ENCODE results near the gene DSCAM. TPM values are rescaled to one million over a fixed set of nuclear protein-coding genes. Genes with fewer than 3 reads are reported as not detected.

The DSCAM gene
- total RNA-seq, 4 donors from 2014 or later, result not detected

DNA sequence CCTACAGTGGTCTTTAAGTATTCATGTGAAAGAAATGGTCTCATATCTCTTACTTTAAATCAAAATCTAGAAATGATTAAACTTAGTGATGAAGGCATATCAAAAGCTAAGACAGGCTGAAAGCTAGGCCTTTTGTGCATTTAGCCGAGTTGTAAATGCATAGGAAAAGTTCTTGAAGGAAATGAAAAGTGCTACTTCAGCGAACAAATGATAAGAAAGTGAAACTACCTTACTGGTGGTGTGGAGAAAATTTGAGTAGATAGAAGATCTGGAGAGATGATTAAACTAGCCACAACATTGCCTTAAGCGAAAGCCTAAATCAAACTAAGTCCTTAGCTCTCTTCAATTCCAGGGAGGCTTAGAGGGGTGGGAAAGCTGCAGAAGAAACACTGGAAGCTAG is 147.6 kb downstream of the DSCAM start:
- intact Hi-C loops (cut with DNase I; ENCODE audit: low total_unique reads), result no loop called here
- 87% methylated on average over 3 of the region's 3 CpGs for WGBS, 2 donors
- H3K4me3 ChIP-seq (ENCODE audit: low read depth, poor library complexity, severe bottlenecking), result no peak overlapping the region
- TF ChIP-seq POLR2A (IDR thresholded peaks at IDR 0.05), result no peak
- TF ChIP-seq, protein P1, sequence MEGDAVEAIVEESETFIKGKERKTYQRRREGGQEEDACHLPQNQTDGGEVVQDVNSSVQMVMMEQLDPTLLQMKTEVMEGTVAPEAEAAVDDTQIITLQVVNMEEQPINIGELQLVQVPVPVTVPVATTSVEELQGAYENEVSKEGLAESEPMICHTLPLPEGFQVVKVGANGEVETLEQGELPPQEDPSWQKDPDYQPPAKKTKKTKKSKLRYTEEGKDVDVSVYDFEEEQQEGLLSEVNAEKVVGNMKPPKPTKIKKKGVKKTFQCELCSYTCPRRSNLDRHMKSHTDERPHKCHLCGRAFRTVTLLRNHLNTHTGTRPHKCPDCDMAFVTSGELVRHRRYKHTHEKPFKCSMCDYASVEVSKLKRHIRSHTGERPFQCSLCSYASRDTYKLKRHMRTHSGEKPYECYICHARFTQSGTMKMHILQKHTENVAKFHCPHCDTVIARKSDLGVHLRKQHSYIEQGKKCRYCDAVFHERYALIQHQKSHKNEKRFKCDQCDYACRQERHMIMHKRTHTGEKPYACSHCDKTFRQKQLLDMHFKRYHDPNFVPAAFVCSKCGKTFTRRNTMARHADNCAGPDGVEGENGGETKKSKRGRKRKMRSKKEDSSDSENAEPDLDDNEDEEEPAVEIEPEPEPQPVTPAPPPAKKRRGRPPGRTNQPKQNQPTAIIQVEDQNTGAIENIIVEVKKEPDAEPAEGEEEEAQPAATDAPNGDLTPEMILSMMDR (IDR thresholded peaks at IDR 0.05), result no peak
- DNase-seq (ENCODE audit: low spot score in 2 of 2), result no peak

DNA sequence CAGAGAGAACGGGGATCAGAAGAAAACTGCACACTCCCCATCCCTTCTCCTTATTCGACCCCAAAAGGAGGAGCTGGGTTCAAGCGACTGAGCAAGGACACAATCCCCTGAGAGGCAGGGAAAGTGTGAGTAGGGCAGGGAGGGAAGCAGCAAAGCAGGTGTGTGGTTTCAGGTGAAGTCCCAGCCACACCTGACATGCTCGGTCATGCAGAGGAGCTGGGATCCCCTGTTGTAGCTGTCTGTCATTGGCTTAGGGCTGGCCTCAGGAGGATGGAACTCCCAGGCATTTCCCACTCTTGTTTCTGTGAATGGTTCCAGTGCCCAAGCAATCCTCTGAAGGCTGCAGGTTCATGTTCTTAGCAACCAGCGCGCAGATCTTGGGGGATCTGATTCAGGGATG is 150.7 kb downstream of the DSCAM start:
- WGBS, 2 donors, result 67 to 72% methylated on average over 6 of the region's 6 CpGs
- DNase-seq (ENCODE audit: low spot score in 2 of 2), result no peak
- intact Hi-C loops (cut with DNase I; ENCODE audit: low total_unique reads), result no loop called here
- TF ChIP-seq POLR2A (IDR thresholded peaks at IDR 0.05), result no peak
- TF ChIP-seq, protein P1 (IDR thresholded peaks at IDR 0.05), result no peak
- H3K4me3 ChIP-seq (ENCODE audit: low read depth, poor library complexity, severe bottlenecking), result no peak overlapping the region

DNA sequence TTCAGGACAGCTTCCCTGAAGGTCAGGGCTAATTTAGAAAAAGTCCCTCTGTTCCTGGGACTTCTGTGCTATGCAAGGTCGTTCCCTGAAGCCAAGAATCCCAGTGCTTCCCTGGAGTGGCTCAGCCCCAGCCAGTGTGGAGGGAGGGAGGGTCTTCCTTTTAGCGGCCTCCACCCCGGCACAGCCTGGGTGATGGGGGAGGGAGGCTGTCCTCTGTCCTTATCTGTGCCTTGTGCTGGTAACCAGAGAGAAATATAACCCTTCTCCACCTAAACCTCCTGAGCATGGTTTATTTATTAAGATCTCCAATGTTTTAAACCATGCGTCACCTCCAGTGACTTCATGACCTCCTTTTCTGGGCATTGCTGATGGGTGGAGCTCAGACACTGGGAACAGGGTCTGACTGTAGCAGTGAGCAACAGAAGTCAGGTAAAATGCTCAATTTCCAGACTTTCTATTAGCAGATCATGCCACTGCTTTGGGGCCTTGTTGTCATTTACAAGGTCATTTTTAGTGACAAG is 157.1 kb downstream of the DSCAM start:
- 61 to 75% methylated on average over 4 of the region's 4 CpGs for WGBS, 2 donors
- TF ChIP-seq POLR2A (IDR thresholded peaks at IDR 0.05), result no peak
- TF ChIP-seq, protein P1 (IDR thresholded peaks at IDR 0.05), result no peak
- no peak overlapping the region for H3K4me3 ChIP-seq (ENCODE audit: low read depth, poor library complexity, severe bottlenecking)
- intact Hi-C loops (cut with DNase I; ENCODE audit: low total_unique reads), result no loop called here
- no peak for DNase-seq (ENCODE audit: low spot score in 2 of 2)

DNA sequence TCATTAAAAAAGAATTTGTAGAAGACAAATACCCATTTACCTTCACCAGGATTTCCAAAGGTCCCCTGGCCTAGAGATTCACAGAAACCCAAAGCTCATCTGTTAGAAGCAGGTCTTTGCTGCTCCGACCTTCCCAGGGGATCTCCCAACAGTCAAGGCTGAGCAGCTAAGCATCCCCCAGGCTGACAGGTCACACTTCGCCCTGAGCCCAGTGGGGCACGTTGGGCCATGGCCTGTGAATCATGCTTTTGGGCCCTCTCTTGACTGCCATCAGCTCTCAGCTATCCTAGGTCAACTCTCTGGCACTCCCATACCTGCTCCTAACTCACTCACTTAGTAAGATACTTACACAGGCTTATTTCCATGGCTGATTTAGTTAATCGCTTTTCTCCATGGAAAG is 157.7 kb downstream of the DSCAM start:
- no peak overlapping the region for H3K4me3 ChIP-seq (ENCODE audit: low read depth, poor library complexity, severe bottlenecking)
- 82 to 85% methylated on average over 4 of the region's 4 CpGs for WGBS, 2 donors
- intact Hi-C loops (cut with DNase I; ENCODE audit: low total_unique reads), result no loop called here
- no peak for DNase-seq (ENCODE audit: low spot score in 2 of 2)
- TF ChIP-seq POLR2A (IDR thresholded peaks at IDR 0.05), result no peak
- TF ChIP-seq, protein P1 (IDR thresholded peaks at IDR 0.05), result no peak

GRCh38 chr21:40688106-40688864 is 158.7 kb downstream of the DSCAM start:
- WGBS, 2 donors, result 54% methylated on average over 5 of the region's 5 CpGs
- no peak overlapping the region for H3K4me3 ChIP-seq (ENCODE audit: low read depth, poor library complexity, severe bottlenecking)
- intact Hi-C loops (cut with DNase I; ENCODE audit: low total_unique reads), result no loop called here

More at GRCh38 chr21:40688106-40688864, 158.7 kb downstream of the DSCAM start:
- TF ChIP-seq, protein P1 (IDR thresholded peaks at IDR 0.05), result no peak
- no peak for TF ChIP-seq POLR2A (IDR thresholded peaks at IDR 0.05)
- no peak for DNase-seq (ENCODE audit: low spot score in 2 of 2)
